ENCODE measurements around the gene TRIAP1.
A peak's percentile ranks its signal among the peaks of the same experiment; 100 is the strongest.

The TRIAP1 gene

GRCh38 chr12:120473807-120474615 is 27.8 kb upstream of the TRIAP1 start:
- no peak for ATAC-seq (ENCODE audit: low read depth)
- no peak overlapping the region for H3K4me3 ChIP-seq (ENCODE audit: severe bottlenecking)

GRCh38 chr12:120472521-120472920 is 26.3 kb upstream of the TRIAP1 start:
- TF ChIP-seq CTCF (IDR thresholded peaks at IDR 0.05; ENCODE audit: poor library complexity, severe bottlenecking): no peak
- Histone ChIP-seq H3K27me3 (ENCODE audit: insufficient read depth, poor library complexity, severe bottlenecking) (no peaks in the 10 kb centered on the region), H3K4me3 (ENCODE audit: severe bottlenecking) (no peak overlapping the region), H3K36me3 (ENCODE audit: low read depth) (peaks cover 2% of the 10 kb centered on the region), H3K4me1 (ENCODE audit: insufficient read depth, poor library complexity, severe bottlenecking) (peaks cover 19% of the 10 kb centered on the region), H3K9me3 (ENCODE audit: severe bottlenecking) (no peaks in the 10 kb centered on the region), H3K27ac (ENCODE audit: poor library complexity, severe bottlenecking) (peak overlapping the region; percentile 71)
- no peak for ATAC-seq (ENCODE audit: low read depth)
- no peak for DNase-seq (ENCODE audit: low spot score)

More at GRCh38 chr12:120473807-120474615, 27.8 kb upstream of the TRIAP1 start:
- no peak for TF ChIP-seq CTCF (IDR thresholded peaks at IDR 0.05; ENCODE audit: poor library complexity, severe bottlenecking)
- DNase-seq (ENCODE audit: low spot score): no peak
- Histone ChIP-seq H3K4me1 (ENCODE audit: insufficient read depth, poor library complexity, severe bottlenecking) (peaks cover 19% of the 10 kb centered on the region), H3K27me3 (ENCODE audit: insufficient read depth, poor library complexity, severe bottlenecking) (no peaks in the 10 kb centered on the region), H3K27ac (ENCODE audit: poor library complexity, severe bottlenecking) (peak overlapping the region; percentile 71), H3K36me3 (ENCODE audit: low read depth) (no peaks in the 10 kb centered on the region), H3K9me3 (ENCODE audit: severe bottlenecking) (no peaks in the 10 kb centered on the region)

GRCh38 chr12:120470150-120470784 is 24.1 kb upstream of the TRIAP1 start:
- Histone ChIP-seq H3K27me3 (ENCODE audit: insufficient read depth, poor library complexity, severe bottlenecking) (no peaks in the 10 kb centered on the region), H3K36me3 (ENCODE audit: low read depth) (peaks cover 24% of the 10 kb centered on the region), H3K27ac (ENCODE audit: poor library complexity, severe bottlenecking) (peak overlapping the region; percentile 88), H3K9me3 (ENCODE audit: severe bottlenecking) (no peaks in the 10 kb centered on the region), H3K4me3 (ENCODE audit: severe bottlenecking) (peak overlapping the region; percentile 99), H3K4me1 (ENCODE audit: insufficient read depth, poor library complexity, severe bottlenecking) (peaks cover 19% of the 10 kb centered on the region)
- DNase-seq (ENCODE audit: low spot score) (no peak), ATAC-seq (ENCODE audit: low read depth) (peak; percentile 19)
- no peak for TF ChIP-seq CTCF (IDR thresholded peaks at IDR 0.05; ENCODE audit: poor library complexity, severe bottlenecking)

- Histone ChIP-seq H3K36me3 (ENCODE audit: low read depth) (peaks cover 31% of the 10 kb centered on the region), H3K4me1 (ENCODE audit: insufficient read depth, poor library complexity, severe bottlenecking) (peaks cover 17% of the 10 kb centered on the region), H3K4me3 (ENCODE audit: severe bottlenecking) (peak within 1 kb of the TSS; percentile 99), H3K27me3 (ENCODE audit: insufficient read depth, poor library complexity, severe bottlenecking) (no peaks in the 10 kb centered on the region), H3K9me3 (ENCODE audit: severe bottlenecking) (no peaks in the 10 kb centered on the region), H3K27ac (ENCODE audit: poor library complexity, severe bottlenecking) (peak within 1 kb of the TSS; percentile 88)
- DNase-seq (ENCODE audit: low spot score) (peak; percentile 90), ATAC-seq (ENCODE audit: low read depth) (peak; percentile 77)
- TF ChIP-seq CTCF (IDR thresholded peaks at IDR 0.05; ENCODE audit: poor library complexity, severe bottlenecking): peak; percentile 94
Measured at GRCh38 chr12:120469450-120470149, 23.4 kb upstream of the TRIAP1 start, which contains the start of gene SRSF9. Gene SRSF9 (minus strand): TSS chr12:120469748. CDS start chr12:120469609, 139 bp downstream.

All from RWPE2 (cell line).